Activated CD8-positive, alpha-beta T cell treated with anti-CD3 and anti-CD28 coated beads for 36 hours (primary cell): Measurements from ENCODE around the gene CD44. TPM values are rescaled to one million over a fixed set of nuclear protein-coding genes. Genes with fewer than 3 reads are reported as not detected.

Experiments
- ATAC-seq: fragments of 200-7000 bp; cut with Tn5 transposase; one replicate; pipeline ENCODE4 v1.10.0; 2021; ENCODE audit warnings: mild to moderate bottlenecking, moderate library complexity
- CTCF ChIA-PET: fragments of 350-600 bp; sonication (Branson Sonifier 250); formaldehyde crosslinking; loops from one replicate; lab custom pipeline; 2021; ENCODE audit warnings: antibody characterized with exemption; lab: Charles Lee
- POLR2A ChIA-PET: fragments of 350-600 bp; sonication (Branson Sonifier 250); formaldehyde crosslinking; loops from one replicate; lab custom pipeline; 2021; ENCODE audit warnings: antibody characterized with exemption; lab: Charles Lee
- DNase-seq: peaks from one replicate; pipeline ENCODE4 v3.0.0-alpha.2; 2020
- H3K27ac Mint-ChIP-seq: one replicate; pipeline ENCODE4 v1.8.0; 2021; ENCODE audit warnings: mild to moderate bottlenecking, mixed read lengths
- H3K27me3 Mint-ChIP-seq: one replicate; pipeline ENCODE4 v1.8.0; 2021; ENCODE audit warnings: mixed read lengths
- H3K36me3 Mint-ChIP-seq: one replicate; pipeline ENCODE4 v1.8.0; 2021; ENCODE audit warnings: low read depth, mixed read lengths
- H3K4me1 Mint-ChIP-seq: one replicate; pipeline ENCODE4 v1.8.0; 2021; ENCODE audit warnings: low read depth, mixed read lengths
- H3K4me3 Mint-ChIP-seq: one replicate; pipeline ENCODE4 v1.8.0; 2021; ENCODE audit warnings: mild to moderate bottlenecking, moderate library complexity, mixed read lengths
- H3K9me3 Mint-ChIP-seq: one replicate; pipeline ENCODE4 v1.8.0; 2021; ENCODE audit warnings: mixed read lengths
- CTCF ChIP-seq: fragments of 200-600 bp; IDR thresholded peaks from one replicate; pipeline ENCODE4 v1.8.0; 2022; ENCODE audit warnings: antibody characterized with exemption, mild to moderate bottlenecking
- intact Hi-C: fragments of 100-400 bp; cut with micrococcal nuclease; formaldehyde crosslinking; loops from one replicate; pipeline ENCODE4 v1.10.0; 2022
- total RNA-seq, 2 experiments: library from RNA; stranded (reverse); gene quantifications; one replicate each; pipeline ENCODE4 v1.2.3, GENCODE V29; 2021

The CD44 gene
- total RNA-seq, 2 experiments from 2014 or later: 363 to 373 TPM

- ChIA-PET CTCF (interaction anchor here (0.7 to 9.1 kb wide), 16 partner anchors 10 to 236 kb away, joined by 3 to 94 read pairs (median 6); no protein-coding TSS in a partner anchor), POLR2A (interaction anchor here (0.6 to 14.8 kb wide), 7 partner anchors 9 to 441 kb away, joined by 3 to 203 read pairs (median 4); partner anchors contain the start of gene CD44)
- Mint-ChIP-seq H3K4me3 (no peak overlapping the region), H3K36me3 (peaks cover 66% of the 10 kb centered on the region), H3K9me3 (no peaks in the 10 kb centered on the region), H3K27ac (peak overlapping the region; percentile 98), H3K4me1 (peaks cover 98% of the 10 kb centered on the region), H3K27me3 (no peaks in the 10 kb centered on the region)
- DNase-seq (no peak), ATAC-seq (no peak)
- intact Hi-C loops: no loop called here
- TF ChIP-seq CTCF: no peak
These were observed 23.8 kb downstream of the CD44 start for GRCh38 chr11:35162745-35163144.

GRCh38 chr11:35163209-35163608 lies 24.2 kb downstream of the CD44 start:
- H3K36me3 Mint-ChIP-seq: peaks cover 65% of the 10 kb centered on the region
- H3K4me3 Mint-ChIP-seq: no peak overlapping the region
- CTCF ChIA-PET: interaction anchor here (0.6 to 9.1 kb wide), 17 partner anchors 10 to 236 kb away, joined by 3 to 94 read pairs (median 5); no protein-coding TSS in a partner anchor

GRCh38 chr11:35163702-35164496 lies 24.9 kb downstream of the CD44 start:
- DNase-seq (peak; percentile 71), ATAC-seq (no peak)
- Mint-ChIP-seq H3K27ac (peak overlapping the region; percentile 98), H3K4me3 (no peak overlapping the region), H3K36me3 (peaks cover 67% of the 10 kb centered on the region), H3K9me3 (no peaks in the 10 kb centered on the region), H3K27me3 (no peaks in the 10 kb centered on the region), H3K4me1 (peaks cover 97% of the 10 kb centered on the region)
- ChIA-PET POLR2A (interaction anchor here (0.7 to 14.8 kb wide), 6 partner anchors 8 to 62 kb away, joined by 3 to 203 read pairs (median 4); partner anchors contain the start of gene CD44), CTCF (interaction anchor here (0.6 to 9.1 kb wide), 18 partner anchors 9 to 237 kb away, joined by 3 to 94 read pairs (median 4); no protein-coding TSS in a partner anchor)
- intact Hi-C loops: loop anchor here (2.0 kb wide), 1 partner anchor 17 kb away; no protein-coding TSS in a partner anchor
- peak; percentile 62 for TF ChIP-seq CTCF

More at GRCh38 chr11:35163209-35163608, 24.2 kb downstream of the CD44 start:
- Mint-ChIP-seq H3K4me1 (peaks cover 97% of the 10 kb centered on the region), H3K27ac (peak overlapping the region; percentile 98), H3K27me3 (no peaks in the 10 kb centered on the region), H3K9me3 (no peaks in the 10 kb centered on the region)
- intact Hi-C loops: no loop called here
- ATAC-seq (no peak), DNase-seq (no peak)
- TF ChIP-seq CTCF: no peak
- POLR2A ChIA-PET: interaction anchor here (0.7 to 14.8 kb wide), 7 partner anchors 9 to 150 kb away, joined by 3 to 203 read pairs (median 3); partner anchors contain the start of gene CD44

- Mint-ChIP-seq H3K27ac (peak overlapping the region; percentile 98), H3K9me3 (no peaks in the 10 kb centered on the region), H3K4me3 (peak overlapping the region; percentile 63), H3K27me3 (no peaks in the 10 kb centered on the region), H3K36me3 (peaks cover 68% of the 10 kb centered on the region), H3K4me1 (peaks cover 97% of the 10 kb centered on the region)
- ATAC-seq: peak; percentile 2
- ChIA-PET POLR2A (interaction anchor here (0.8 to 14.8 kb wide), 11 partner anchors 9 to 158 kb away, joined by 3 to 203 read pairs (median 6); partner anchors contain the start of gene CD44), CTCF (interaction anchor here (0.9 to 9.1 kb wide), 8 partner anchors 8 to 176 kb away, joined by 3 to 94 read pairs (median 16); no protein-coding TSS in a partner anchor)
- intact Hi-C loops: loop anchor here (2.0 to 5.0 kb wide), 3 partner anchors 18 to 248 kb away; partner anchors contain the start of genes APIP and PDHX
- no peak for DNase-seq
- TF ChIP-seq CTCF: no peak
These were observed 26.1 kb downstream of the CD44 start for GRCh38 chr11:35165030-35165422.
